Activated CD4-positive, alpha-beta T cell treated with anti-CD3 and anti-CD28 coated beads, Interleukin-2, amount 10 ng/mL, durations not matched to agents 24 days and 14 days (primary cell): Measurements from ENCODE around the gene RAD21L1. TPM values are rescaled to one million over a fixed set of nuclear protein-coding genes. Genes with fewer than 3 reads are reported as not detected.

Experiments used
- DNase-seq: peaks from one replicate; pipeline ENCODE4 v3.0.0; 2022
- H3K27ac Mint-ChIP-seq: one replicate; pipeline ENCODE4 v1.8.0; 2022; ENCODE audit warnings: mild to moderate bottlenecking, mixed read lengths
- H3K27me3 Mint-ChIP-seq: one replicate; pipeline ENCODE4 v1.8.0; 2022; ENCODE audit warnings: mixed read lengths
- H3K36me3 Mint-ChIP-seq: one replicate; pipeline ENCODE4 v1.8.0; 2022; ENCODE audit warnings: low read depth, mild to moderate bottlenecking, mixed read lengths
- H3K4me1 Mint-ChIP-seq: one replicate; pipeline ENCODE4 v1.8.0; 2021; ENCODE audit warnings: mixed read lengths
- H3K4me3 Mint-ChIP-seq: one replicate; pipeline ENCODE4 v1.8.0; 2022; ENCODE audit warnings: mild to moderate bottlenecking, moderate library complexity, mixed read lengths
- H3K9me3 Mint-ChIP-seq: one replicate; pipeline ENCODE4 v1.8.0; 2021; ENCODE audit warnings: mixed read lengths
- intact Hi-C: fragments of 100-400 bp; cut with micrococcal nuclease; formaldehyde crosslinking; loops from one replicate; pipeline ENCODE4 v1.15.1; 2023
- total RNA-seq: library from RNA; stranded (reverse); gene quantifications from 2 replicates; pipeline ENCODE4 v1.2.3, GENCODE V29; 2022

Gene RAD21L1
- total RNA-seq, 1 donor from 2014 or later: not detected

DNA sequence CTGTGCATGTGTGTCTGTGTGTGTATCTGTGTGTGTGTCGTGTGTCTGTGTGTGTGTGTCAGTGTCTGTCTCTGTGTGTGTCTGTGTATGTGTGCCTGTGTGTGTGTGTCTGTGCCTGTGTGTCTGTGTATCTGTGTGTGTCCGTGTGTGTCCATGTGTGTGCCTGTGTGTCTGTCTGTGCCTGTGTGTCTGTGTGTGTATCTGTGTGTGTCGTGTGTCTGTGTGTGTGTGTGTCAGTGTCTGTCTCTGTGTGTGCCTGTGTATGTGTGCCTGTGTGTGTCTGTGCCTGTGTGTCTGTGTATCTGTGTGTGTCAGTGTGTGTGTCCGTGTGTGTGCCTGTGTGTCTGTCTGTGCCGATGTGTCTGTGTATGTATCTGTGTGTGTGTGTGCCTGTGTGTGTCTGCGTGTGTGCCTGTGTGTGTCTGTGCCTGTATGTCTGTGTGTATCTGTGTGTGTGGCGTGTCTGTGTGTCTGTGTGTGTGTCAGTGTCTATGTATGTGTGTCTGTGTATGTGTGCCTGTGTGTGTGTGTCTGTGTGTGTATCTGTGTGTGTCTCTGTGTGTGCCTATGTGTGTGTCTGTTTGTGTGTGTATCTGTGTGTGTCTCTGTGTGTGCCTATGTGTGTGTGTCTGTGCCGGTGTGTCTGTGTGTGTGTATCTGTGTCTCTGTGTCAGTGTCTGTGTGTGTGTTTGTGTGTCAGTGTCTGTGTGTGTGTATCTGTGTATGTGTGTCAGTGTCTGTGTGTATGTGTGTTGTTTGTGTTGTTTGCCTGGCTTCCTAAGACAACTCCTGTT lies 51.9 kb downstream of the RAD21L1 start:
- H3K36me3 Mint-ChIP-seq: no peaks in the 10 kb centered on the region
- DNase-seq: peak; percentile 48
- no peak overlapping the region for H3K27ac Mint-ChIP-seq
- H3K9me3 Mint-ChIP-seq: no peaks in the 10 kb centered on the region
- peaks cover 4% of the 10 kb centered on the region for H3K4me1 Mint-ChIP-seq
- no peak overlapping the region for H3K4me3 Mint-ChIP-seq
- H3K27me3 Mint-ChIP-seq: no peaks in the 10 kb centered on the region
- intact Hi-C loops: no loop called here

DNA sequence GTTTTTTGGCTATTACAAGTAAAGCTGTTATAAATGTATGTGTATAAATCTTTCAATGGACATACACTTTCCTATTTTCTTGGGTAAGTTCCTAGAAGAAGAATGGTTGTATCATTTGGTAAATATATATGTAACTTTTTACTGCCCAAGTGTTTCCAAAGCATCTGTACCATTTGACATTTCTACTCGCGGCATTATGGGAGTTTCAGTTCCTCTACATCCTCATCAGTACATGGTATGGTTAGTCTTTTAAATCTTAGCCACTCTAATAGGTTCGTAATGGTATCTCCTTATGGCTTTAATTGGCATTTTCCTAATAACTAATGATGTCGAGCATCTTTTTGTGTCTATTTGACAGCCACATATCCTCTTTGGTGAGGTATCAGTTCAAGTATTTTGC lies 53.1 kb downstream of the RAD21L1 start:
- Mint-ChIP-seq H3K36me3 (no peaks in the 10 kb centered on the region), H3K9me3 (no peaks in the 10 kb centered on the region), H3K4me3 (no peak overlapping the region), H3K4me1 (peaks cover 4% of the 10 kb centered on the region), H3K27me3 (no peaks in the 10 kb centered on the region), H3K27ac (no peak overlapping the region)
- intact Hi-C loops: no loop called here
- DNase-seq: no peak

DNA sequence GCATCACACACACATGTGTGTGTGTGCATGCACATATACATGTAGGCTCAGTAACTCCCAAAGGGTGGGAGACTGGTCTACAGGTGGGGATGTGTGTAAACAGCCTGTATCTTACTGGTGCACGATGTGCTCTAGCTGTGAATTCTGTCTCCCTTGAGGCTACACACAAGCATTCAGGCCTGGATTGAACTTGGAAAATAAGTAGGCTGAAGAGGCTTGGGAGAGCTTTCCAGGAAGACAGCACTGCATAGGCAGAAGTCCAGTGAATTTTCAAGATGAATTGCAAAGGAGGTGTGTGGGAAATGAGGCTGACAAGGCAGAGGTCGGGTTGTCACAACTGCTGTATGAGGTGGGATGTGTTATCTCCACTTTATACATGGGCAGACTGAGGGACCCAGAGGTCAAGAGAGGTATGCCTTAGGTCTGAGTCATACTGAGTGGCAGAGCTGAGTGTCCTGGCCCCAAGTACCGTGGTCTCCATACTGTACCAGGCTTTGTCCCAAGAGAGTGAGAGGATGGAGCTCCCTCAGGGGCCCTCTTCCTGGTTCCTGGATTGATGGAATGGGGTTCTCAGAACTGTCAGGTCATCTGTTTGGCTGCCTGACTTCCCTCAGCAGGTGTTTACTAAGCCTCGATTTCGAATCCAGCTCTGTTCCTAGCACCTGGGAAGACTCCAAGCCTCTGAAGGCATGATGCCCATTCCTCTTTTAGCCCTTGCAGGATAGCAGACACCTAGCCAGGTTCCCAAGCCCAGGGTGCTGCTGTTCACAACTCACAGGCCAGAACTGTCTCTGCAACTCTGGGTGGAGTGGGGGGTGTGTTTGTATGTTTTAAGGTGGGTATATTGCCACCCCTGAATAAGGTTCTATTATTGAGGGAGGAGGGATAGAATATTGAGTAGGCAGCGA lies 54.6 kb downstream of the RAD21L1 start:
- intact Hi-C loops: no loop called here

DNA sequence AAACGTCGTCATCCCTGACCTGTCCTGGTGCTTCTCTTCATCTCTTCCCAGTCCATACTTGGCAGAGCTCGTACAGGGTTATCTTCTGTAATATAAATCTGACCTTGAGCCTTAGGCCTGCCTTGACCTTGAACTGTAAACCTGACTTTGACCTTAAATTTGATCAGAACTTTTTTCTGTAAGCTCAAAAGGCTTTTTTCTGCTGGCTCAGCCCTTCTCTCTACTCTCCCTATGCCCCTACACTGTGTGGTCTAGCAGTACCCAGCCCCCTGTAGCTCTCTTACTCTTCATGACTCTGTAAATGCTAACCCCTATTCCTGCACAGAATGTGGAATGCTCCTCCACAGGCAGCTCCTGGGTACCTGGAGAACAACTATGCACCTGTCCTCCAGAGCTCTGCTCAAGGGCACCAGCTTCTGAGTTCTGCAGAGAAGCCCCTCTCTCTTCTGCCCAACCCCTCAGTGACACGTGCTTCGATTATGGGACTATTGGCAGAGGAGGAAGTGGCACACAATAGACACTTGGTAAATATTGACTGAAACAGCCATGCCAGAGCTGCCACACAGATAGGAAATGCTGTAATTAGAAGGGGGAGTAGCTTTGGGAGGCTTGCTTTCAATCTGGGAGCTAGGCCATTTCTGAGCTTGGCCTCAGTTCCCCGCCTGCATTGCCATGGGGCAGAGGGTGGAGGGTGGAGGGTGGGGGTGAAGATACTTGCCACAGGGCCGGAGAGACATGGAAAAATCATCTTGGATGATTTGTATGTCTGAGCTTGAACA lies 55.6 kb downstream of the RAD21L1 start:
- peaks cover 2% of the 10 kb centered on the region for H3K36me3 Mint-ChIP-seq
- intact Hi-C loops: no loop called here
- H3K4me3 Mint-ChIP-seq: no peak overlapping the region
- no peak overlapping the region for H3K27ac Mint-ChIP-seq
- peak; percentile 51 for DNase-seq
- H3K4me1 Mint-ChIP-seq: peaks cover 9% of the 10 kb centered on the region
- no peaks in the 10 kb centered on the region for H3K9me3 Mint-ChIP-seq
- H3K27me3 Mint-ChIP-seq: no peaks in the 10 kb centered on the region

More for the DNA sequence above, 54.6 kb downstream of the RAD21L1 start:
- H3K4me1 Mint-ChIP-seq: peaks cover 4% of the 10 kb centered on the region
- H3K4me3 Mint-ChIP-seq: no peak overlapping the region
- no peaks in the 10 kb centered on the region for H3K9me3 Mint-ChIP-seq
- no peaks in the 10 kb centered on the region for H3K27me3 Mint-ChIP-seq
- H3K27ac Mint-ChIP-seq: no peak overlapping the region
- peaks cover 2% of the 10 kb centered on the region for H3K36me3 Mint-ChIP-seq
- DNase-seq: peak; percentile 52

DNA sequence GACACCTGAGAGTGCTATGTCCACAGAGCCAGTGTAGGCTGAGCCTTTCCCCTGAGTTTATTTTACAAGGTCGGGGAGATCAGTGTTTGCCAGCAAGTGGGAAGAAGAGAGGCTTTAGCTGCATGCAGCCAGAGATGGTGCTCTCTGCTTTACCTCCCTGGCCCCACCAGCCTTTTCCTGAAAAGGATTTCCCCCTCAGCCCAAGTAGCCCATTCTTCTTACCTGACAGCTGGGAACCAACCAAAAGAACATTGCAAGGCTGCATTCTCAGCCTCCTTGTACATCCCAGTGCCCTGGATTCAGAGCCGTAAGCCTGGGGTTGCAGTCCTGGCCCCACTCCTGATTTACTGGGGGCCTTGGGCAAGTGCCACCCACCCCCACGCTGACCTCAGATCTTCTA lies 57.1 kb downstream of the RAD21L1 start:
- Mint-ChIP-seq H3K9me3 (no peaks in the 10 kb centered on the region), H3K27ac (no peak overlapping the region), H3K4me1 (peaks cover 21% of the 10 kb centered on the region), H3K4me3 (no peak overlapping the region), H3K27me3 (no peaks in the 10 kb centered on the region), H3K36me3 (peaks cover 2% of the 10 kb centered on the region)
- intact Hi-C loops: no loop called here
- no peak for DNase-seq

DNA sequence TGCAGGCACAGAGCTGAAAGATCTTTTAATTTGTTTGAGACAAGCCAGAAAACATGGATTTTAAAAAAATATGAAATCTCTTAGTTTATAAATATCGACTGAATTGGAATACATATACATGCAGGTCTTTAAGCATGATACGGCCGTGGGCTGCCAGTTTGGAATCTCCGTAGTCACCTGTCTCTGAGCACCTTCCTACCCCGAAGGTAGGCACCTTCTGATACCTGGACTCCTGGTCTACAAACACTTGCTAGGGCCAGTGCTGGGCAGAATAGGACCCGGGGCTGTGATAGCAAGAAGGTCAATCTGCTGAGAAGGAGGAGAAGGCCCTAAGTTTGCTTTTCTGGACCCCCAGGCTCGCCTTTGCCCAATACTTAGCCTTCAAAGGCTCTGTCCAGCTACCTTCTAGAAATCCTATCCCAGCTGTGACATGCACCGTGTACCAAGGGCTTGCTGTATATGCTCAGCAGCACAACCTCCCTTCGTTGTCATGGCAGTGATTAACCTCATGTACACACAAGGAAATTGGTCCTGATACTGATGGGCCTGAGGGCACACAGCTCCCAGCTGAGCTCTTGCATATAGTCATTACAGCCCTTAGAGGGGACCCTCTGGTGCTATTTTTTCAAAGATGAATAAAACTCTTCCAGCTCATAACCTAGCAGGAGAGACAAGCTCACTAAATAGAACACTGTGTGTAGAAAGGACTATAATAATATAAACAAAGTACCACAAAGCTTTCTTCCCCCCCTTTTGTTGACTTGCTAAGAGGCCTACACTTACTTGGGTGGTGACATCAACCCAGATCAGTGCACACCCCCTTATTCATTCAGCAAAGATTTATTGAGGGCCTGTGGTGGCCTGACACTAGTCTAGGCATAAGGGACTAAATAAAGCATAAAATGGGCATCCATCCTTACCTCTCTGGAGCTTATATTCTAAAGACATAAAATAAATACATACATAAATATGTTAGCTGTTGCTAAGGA lies 58.0 kb downstream of the RAD21L1 start:
- H3K4me1 Mint-ChIP-seq: peaks cover 25% of the 10 kb centered on the region
- H3K9me3 Mint-ChIP-seq: no peaks in the 10 kb centered on the region
- intact Hi-C loops: no loop called here
- H3K36me3 Mint-ChIP-seq: peaks cover 4% of the 10 kb centered on the region
- no peaks in the 10 kb centered on the region for H3K27me3 Mint-ChIP-seq
- no peak overlapping the region for H3K27ac Mint-ChIP-seq
- no peak for DNase-seq
- H3K4me3 Mint-ChIP-seq: no peak overlapping the region

DNA sequence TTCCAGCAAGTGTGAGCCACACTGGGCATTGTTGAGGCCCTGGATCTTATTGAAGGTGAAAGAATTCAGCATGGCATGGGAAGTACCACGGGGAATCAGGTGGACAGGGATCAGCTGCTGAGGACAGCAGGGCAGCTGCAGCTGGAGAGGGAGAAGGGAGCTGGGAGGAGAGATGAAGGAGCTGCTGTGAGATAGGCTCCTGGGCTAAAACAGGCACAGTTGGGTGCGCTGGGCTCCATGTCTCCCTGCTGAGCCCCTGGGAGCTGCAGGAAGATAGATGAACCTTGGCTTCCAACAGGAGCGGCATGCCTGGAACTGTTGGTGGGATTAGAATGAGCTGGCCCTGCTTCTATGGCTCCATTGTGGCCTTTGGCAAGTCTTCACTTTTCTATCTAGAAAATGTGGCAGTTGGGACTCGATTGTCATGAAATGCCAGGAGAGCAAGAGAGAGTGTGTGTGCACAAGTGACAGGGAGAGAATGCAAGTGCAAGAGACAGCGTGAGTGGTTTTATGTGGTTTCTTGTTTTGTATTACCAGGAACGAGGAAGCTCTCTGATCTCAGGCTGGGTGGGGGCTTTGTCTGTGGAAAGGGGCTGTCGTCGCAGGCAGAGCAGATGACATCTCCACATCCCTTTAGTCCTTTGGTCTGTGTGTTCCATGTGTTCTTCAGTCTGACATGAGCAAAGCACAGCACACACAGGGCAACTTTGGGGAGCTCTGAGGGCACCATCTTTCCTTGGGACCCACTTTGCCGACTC lies 60.6 kb downstream of the RAD21L1 start:
- peak; percentile 79 for DNase-seq
- intact Hi-C loops: no loop called here
- Mint-ChIP-seq H3K4me1 (peaks cover 24% of the 10 kb centered on the region), H3K9me3 (no peaks in the 10 kb centered on the region), H3K27ac (peak overlapping the region; percentile 86), H3K27me3 (no peaks in the 10 kb centered on the region), H3K36me3 (peaks cover 4% of the 10 kb centered on the region), H3K4me3 (peak overlapping the region; percentile 82)

DNA sequence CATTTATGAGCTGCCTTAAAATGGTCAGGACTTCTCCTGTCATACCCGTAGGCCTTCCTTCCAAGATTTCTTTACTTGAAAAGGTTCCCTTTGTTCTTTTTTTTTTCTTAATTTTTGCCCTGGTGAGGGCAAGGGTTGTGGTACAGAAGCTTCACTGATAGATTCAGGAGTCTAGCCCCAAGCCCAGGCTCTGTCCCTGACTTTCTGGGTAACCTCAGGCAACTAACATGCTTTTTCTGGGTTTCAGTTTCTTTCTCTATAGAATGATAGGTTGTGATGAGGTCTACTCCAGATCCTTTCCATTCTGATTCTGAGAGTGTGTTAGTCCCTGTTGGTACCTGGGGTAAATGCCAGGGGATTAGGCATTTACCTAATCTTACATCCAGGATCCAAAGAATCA lies 61.5 kb downstream of the RAD21L1 start:
- peak; percentile 78 for DNase-seq
- Mint-ChIP-seq H3K4me1 (peaks cover 22% of the 10 kb centered on the region), H3K4me3 (peak overlapping the region; percentile 82), H3K36me3 (peaks cover 4% of the 10 kb centered on the region), H3K27me3 (no peaks in the 10 kb centered on the region), H3K9me3 (no peaks in the 10 kb centered on the region), H3K27ac (peak overlapping the region; percentile 86)
- intact Hi-C loops: no loop called here

DNA sequence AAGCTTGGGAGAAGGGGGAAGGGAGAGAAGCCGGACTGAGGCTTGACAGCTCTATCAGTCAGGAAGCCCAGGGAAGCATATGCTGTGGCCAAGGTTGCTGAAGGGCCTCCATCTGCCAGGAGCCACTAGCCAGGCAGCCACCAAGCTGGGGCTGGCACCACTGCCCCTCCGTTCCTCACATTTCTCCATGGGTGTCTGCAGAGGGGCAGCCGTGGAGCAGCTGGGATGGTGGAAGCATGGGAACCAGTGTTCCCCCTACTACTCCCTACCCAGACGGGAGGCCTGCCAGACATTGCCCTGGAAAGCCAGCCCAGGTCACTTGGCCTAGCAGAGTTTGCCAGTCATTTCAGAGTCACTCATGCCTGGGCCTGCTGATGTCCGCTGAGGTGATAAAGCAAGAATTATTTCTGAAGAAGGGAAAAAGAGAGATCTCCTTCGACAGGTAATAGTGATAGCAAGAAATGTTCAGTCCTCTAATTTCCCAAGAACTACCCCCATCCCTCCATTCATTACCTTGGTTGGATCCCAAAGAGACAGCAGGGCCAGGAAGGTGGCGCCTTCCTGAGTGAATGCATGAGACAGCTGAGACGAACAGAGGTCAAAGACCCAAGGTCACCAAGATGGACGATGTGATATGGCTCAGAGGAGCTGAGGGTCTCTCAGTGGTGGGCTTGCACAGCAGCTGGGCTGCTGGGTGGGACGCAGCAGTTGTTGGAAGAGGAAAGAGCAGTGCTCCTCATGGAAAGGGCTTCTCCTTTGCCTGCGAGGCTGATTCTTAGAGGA lies 62.1 kb downstream of the RAD21L1 start:
- Mint-ChIP-seq H3K27me3 (no peaks in the 10 kb centered on the region), H3K4me1 (peaks cover 22% of the 10 kb centered on the region), H3K4me3 (no peak overlapping the region), H3K36me3 (peaks cover 4% of the 10 kb centered on the region), H3K27ac (peak overlapping the region; percentile 86), H3K9me3 (no peaks in the 10 kb centered on the region)
- intact Hi-C loops: no loop called here
- no peak for DNase-seq

DNA sequence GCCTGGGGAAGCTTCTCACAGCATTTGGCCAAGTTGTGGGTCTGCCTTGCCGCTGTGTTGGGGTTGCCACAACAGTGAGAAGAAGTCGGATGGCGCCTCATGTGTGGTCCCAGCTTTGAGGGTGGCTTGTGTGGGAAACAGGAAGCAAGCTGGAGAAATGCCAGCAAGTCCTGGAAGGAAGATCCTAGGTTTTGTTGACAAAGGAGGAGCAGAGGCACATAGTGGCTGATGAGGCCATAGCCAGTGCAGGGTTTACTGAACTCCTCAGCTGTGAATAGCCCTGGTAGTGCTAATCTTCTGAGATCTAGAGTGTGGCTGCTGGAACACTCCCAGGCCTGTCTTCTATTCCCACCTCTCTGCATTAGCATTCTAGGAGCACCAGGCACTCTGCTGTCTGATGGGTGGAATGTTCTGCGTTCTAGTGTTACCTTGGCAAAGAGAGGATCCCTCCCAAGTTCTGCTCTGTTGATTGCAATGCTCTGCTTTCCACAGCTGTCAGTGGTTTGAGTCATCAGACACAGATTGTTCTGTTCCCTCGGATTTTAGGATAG lies 65.4 kb downstream of the RAD21L1 start:
- Mint-ChIP-seq H3K4me3 (no peak overlapping the region), H3K4me1 (peaks cover 19% of the 10 kb centered on the region), H3K27ac (no peak overlapping the region), H3K36me3 (peaks cover 2% of the 10 kb centered on the region), H3K9me3 (no peaks in the 10 kb centered on the region), H3K27me3 (no peaks in the 10 kb centered on the region)
- intact Hi-C loops: no loop called here
- no peak for DNase-seq

DNA sequence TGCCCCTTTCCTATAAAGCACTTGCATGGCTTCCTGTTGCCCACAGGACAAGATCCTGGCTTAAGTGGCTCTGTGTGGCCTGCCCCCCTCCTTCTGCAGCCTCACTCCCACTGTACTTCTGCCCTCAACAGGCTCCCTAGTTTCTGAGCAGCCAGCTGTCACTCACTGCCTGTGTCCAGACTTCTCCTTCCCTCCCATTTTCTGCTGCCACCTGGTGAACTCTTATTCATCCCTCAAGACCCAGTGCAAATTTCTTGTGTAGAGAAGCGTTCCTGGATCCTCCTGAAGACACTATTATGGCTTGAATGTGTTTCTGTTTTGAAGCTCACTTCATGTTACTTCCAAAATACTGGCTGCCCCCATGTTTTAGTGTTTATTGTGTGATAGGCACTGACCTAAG lies 66.8 kb downstream of the RAD21L1 start:
- Mint-ChIP-seq H3K4me1 (peaks cover 5% of the 10 kb centered on the region), H3K36me3 (peaks cover 2% of the 10 kb centered on the region), H3K4me3 (no peak overlapping the region), H3K27ac (no peak overlapping the region), H3K27me3 (no peaks in the 10 kb centered on the region), H3K9me3 (no peaks in the 10 kb centered on the region)
- intact Hi-C loops: no loop called here
- no peak for DNase-seq
